HG02571 (cell line): ENCODE data around the gene SGIP1.

Source experiments
- ATAC-seq: cut with Tn5 transposase; IDR thresholded peaks from one replicate; pipeline ENCODE4 v1.9.1; 2021; ENCODE audit warnings: mild to moderate bottlenecking, moderate library complexity; ENCODE audit not compliant: unreplicated experiment

Gene SGIP1

GRCh38 chr1:66599346-66599745 lies 65.4 kb downstream of the SGIP1 start:
- no peak for ATAC-seq

GRCh38 chr1:66599899-66600737 lies 66.2 kb downstream of the SGIP1 start:
- no peak for ATAC-seq

GRCh38 chr1:66605419-66605997 lies 71.6 kb downstream of the SGIP1 start:
- no peak for ATAC-seq

GRCh38 chr1:66606362-66607065 lies 72.6 kb downstream of the SGIP1 start:
- ATAC-seq, result no peak

GRCh38 chr1:66607458-66607857 lies 73.5 kb downstream of the SGIP1 start:
- ATAC-seq, result no peak

- ATAC-seq, result no peak
These were observed 79.2 kb downstream of the SGIP1 start for GRCh38 chr1:66613187-66613586.

- no peak for ATAC-seq
These were observed 83.6 kb downstream of the SGIP1 start for GRCh38 chr1:66617362-66618184.

GRCh38 chr1:66618390-66618789 lies 84.4 kb downstream of the SGIP1 start:
- ATAC-seq, result no peak

GRCh38 chr1:66623812-66624211 lies 89.9 kb downstream of the SGIP1 start:
- ATAC-seq, result no peak

- ATAC-seq, result no peak
These were observed 90.6 kb downstream of the SGIP1 start for GRCh38 chr1:66624412-66625060.

- no peak for ATAC-seq
These were observed 92.3 kb downstream of the SGIP1 start for GRCh38 chr1:66626261-66626660.

- ATAC-seq, result no peak
These were observed 95.0 kb downstream of the SGIP1 start for GRCh38 chr1:66628926-66629325.

- ATAC-seq, result no peak
These were observed 99.2 kb downstream of the SGIP1 start for GRCh38 chr1:66633159-66633558.

GRCh38 chr1:66637146-66637545 lies 103.2 kb downstream of the SGIP1 start:
- ATAC-seq, result no peak

- no peak for ATAC-seq
These were observed 108.0 kb downstream of the SGIP1 start for GRCh38 chr1:66641891-66642473.

GRCh38 chr1:66642992-66643391 lies 109.0 kb downstream of the SGIP1 start:
- no peak for ATAC-seq

GRCh38 chr1:66644331-66644730 lies 110.4 kb downstream of the SGIP1 start:
- no peak for ATAC-seq

- peak; percentile 63 for ATAC-seq
These were observed 115.1 kb downstream of the SGIP1 start for GRCh38 chr1:66648901-66649595.

- ATAC-seq, result no peak
These were observed 118.6 kb downstream of the SGIP1 start for GRCh38 chr1:66652556-66652955.

GRCh38 chr1:66654643-66655042 lies 120.7 kb downstream of the SGIP1 start:
- ATAC-seq, result no peak
